ENCODE measurements around the gene TECPR1.

GRCh38 chr7:98289333-98289875 lies 37.4 kb upstream of the TECPR1 start:
- no peak for TF ChIP-seq CTCF (IDR thresholded peaks at IDR 0.05)
- no peak for TF ChIP-seq EZH2 (IDR thresholded peaks at IDR 0.05)

Data from neural progenitor cell (in vitro differentiated cells).